Fibroblast of lung (primary cell): ENCODE results near the gene NTRK2. TPM values are rescaled to one million over a fixed set of nuclear protein-coding genes. Genes with fewer than 3 reads are reported as not detected.

Source experiments
- DNase-seq, 2 donors: peaks; one replicate each; pipeline versions ENCODE4 v3.0.0 to v3.0.0-alpha.2; 2010; ENCODE audit warnings: low read depth in 2 of 2
- H2AFZ ChIP-seq: 2 replicates; pipeline ENCODE4 v1.5.1; 2012; ENCODE audit warnings: low read length, control low read depth, inconsistent platforms
- H3K27ac ChIP-seq: 2 replicates; pipeline ENCODE4 v1.5.1; 2011; ENCODE audit warnings: low read length, control low read depth; ENCODE audit not compliant: insufficient read depth
- H3K27me3 ChIP-seq: 2 replicates; pipeline ENCODE4 v1.5.1; 2011; ENCODE audit warnings: mild to moderate bottlenecking, low read length; ENCODE audit not compliant: control insufficient read depth, insufficient read depth
- H3K36me3 ChIP-seq: 2 replicates; pipeline ENCODE4 v1.5.1; 2011; ENCODE audit warnings: low read length; ENCODE audit not compliant: control insufficient read depth, insufficient read depth
- H3K4me1 ChIP-seq: 2 replicates; pipeline ENCODE4 v1.5.1; 2011; ENCODE audit warnings: low read length; ENCODE audit not compliant: control insufficient read depth, insufficient read depth; ENCODE audit errors: extremely low read depth
- H3K4me2 ChIP-seq: 2 replicates; pipeline ENCODE4 v1.5.1; 2011; ENCODE audit warnings: low read length, control low read depth; ENCODE audit not compliant: insufficient read depth; ENCODE audit errors: extremely low read depth
- H3K4me3 ChIP-seq, 4 experiments: fragments of 200-600 bp in 1 of 4; sonication (generic) in 1 of 4; replicated peaks in 1 of 4; 2 replicates each; pipeline ENCODE4 v1.5.1; 2011 to 2016; ENCODE audit warnings: low read length in 4 of 4, low read depth in 3 of 4, mild to moderate bottlenecking in 3 of 4, control low read depth in 2 of 4, inconsistent platforms in 1 of 4, mixed read lengths in 1 of 4; ENCODE audit not compliant: insufficient read depth in 1 of 4; ENCODE audit errors: control extremely low read depth in 1 of 4
- H3K79me2 ChIP-seq: 2 replicates; pipeline ENCODE4 v1.5.1; 2012; ENCODE audit warnings: mild to moderate bottlenecking, low read length, inconsistent platforms; ENCODE audit not compliant: control insufficient read depth, insufficient read depth
- H3K9ac ChIP-seq: 2 replicates; pipeline ENCODE4 v1.5.1; 2011; ENCODE audit warnings: mild to moderate bottlenecking, low read length, control low read depth; ENCODE audit not compliant: insufficient read depth
- H3K9me3 ChIP-seq: 2 replicates; pipeline ENCODE4 v1.5.1; 2012; ENCODE audit warnings: low read depth, low read length; ENCODE audit not compliant: control insufficient read depth, insufficient read depth
- H4K20me1 ChIP-seq: 2 replicates; pipeline ENCODE4 v1.5.1; 2011; ENCODE audit warnings: low read length; ENCODE audit not compliant: control insufficient read depth, insufficient read depth; ENCODE audit errors: extremely low read depth
- EZH2 ChIP-seq: IDR thresholded peaks from 2 replicates; pipeline ENCODE4 v1.5.1; 2012; ENCODE audit warnings: low read length, control low read depth, mild to moderate bottlenecking; ENCODE audit errors: missing control alignments
- polyA plus RNA-seq, 2 donors: library from polyadenylated mRNA; depleted of rRNA in 1 of 2; stranded (reverse) in 1 of 2; unstranded in 1 of 2; fragments of >200 nt; gene quantifications; 2 replicates each; pipeline ENCODE4 v1.2.1, GENCODE V29; 2011 to 2012; ENCODE audit warnings: missing spikeins in 1 of 2
- total RNA-seq: library from RNA; depleted of rRNA; stranded (reverse); fragments of >200 nt; gene quantifications from 2 replicates; pipeline ENCODE4 v1.2.1, GENCODE V29; 2014
- TF ChIP-seq, protein P1 (sequence below), 2 donors: IDR thresholded peaks in 1 of 2; conservative IDR thresholded peaks in 1 of 2; 1 replicate in 1 of 2; 2 replicates in 1 of 2; pipeline ENCODE4 v1.5.1; 2011 to 2012; ENCODE audit warnings: low read length in 2 of 2, control low read depth in 1 of 2, inconsistent platforms in 1 of 2, low read depth in 1 of 2, mild to moderate bottlenecking in 1 of 2

NTRK2 gene
- total and polyA plus RNA-seq, 2 donors (not counting 1 experiment from before 2014, with no cell fraction given) = 0.66 to 1.1 TPM

DNA sequence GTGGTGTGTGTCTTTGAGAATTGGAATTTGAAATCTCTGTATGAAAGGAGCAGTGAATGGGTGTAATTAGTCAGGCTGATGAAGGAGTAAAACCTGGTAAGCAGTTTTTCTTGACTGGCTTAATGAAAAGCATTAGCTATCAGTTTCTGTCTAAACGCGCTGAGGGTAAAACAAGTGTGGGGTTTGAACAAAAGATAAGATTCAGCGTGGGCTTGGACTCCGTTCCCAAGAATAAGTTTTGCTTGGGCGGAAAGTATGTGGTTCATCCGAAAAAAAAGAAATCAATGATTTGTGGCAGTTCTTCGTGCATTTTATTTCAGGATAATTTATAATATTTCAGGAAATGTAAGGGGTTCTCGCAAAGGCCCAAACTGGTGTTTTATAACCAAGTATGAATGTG, 217.3 kb downstream of the NTRK2 start:
- no peak for TF ChIP-seq EZH2
- TF ChIP-seq, protein P1, sequence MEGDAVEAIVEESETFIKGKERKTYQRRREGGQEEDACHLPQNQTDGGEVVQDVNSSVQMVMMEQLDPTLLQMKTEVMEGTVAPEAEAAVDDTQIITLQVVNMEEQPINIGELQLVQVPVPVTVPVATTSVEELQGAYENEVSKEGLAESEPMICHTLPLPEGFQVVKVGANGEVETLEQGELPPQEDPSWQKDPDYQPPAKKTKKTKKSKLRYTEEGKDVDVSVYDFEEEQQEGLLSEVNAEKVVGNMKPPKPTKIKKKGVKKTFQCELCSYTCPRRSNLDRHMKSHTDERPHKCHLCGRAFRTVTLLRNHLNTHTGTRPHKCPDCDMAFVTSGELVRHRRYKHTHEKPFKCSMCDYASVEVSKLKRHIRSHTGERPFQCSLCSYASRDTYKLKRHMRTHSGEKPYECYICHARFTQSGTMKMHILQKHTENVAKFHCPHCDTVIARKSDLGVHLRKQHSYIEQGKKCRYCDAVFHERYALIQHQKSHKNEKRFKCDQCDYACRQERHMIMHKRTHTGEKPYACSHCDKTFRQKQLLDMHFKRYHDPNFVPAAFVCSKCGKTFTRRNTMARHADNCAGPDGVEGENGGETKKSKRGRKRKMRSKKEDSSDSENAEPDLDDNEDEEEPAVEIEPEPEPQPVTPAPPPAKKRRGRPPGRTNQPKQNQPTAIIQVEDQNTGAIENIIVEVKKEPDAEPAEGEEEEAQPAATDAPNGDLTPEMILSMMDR (conservative IDR thresholded peaks at IDR 0.05 in 1 of 2, IDR thresholded peaks at IDR 0.05 in 1 of 2; ENCODE audit: low read depth in 1 of 2, low read length in 2 of 2) = no peak
- Histone ChIP-seq H3K4me1 (no peaks in the 10 kb centered on the region), H4K20me1 (no peaks in the 10 kb centered on the region), H3K4me3 (no peak overlapping the region), H3K36me3 (no peaks in the 10 kb centered on the region), H2AFZ (no peak overlapping the region), H3K27me3 (no peaks in the 10 kb centered on the region), H3K27ac (no peak overlapping the region), H3K79me2 (no peaks in the 10 kb centered on the region), H3K4me2 (no peak overlapping the region), H3K9ac (no peak overlapping the region), H3K9me3 (no peaks in the 10 kb centered on the region)
- no peak for DNase-seq

DNA sequence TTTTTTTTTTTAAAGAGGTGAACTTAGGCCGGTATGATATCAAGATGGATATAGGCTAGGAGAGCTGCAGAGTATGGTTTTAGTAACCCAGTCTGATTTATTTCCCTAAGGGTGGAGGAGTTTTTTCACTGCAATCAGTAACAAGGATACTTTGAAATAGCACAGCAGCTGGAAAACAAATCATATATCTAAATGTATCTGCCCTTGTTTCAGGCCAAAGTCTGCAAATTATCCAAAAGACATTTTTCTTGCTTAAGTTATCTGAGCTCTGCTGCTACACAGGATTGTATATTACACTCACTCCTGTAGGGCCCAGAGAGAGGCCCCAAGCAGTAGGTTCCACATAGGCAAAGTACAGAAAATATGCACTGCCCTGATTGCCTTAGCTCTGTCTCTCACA, 222.4 kb downstream of the NTRK2 start:
- no peaks in the 10 kb centered on the region for H3K27me3 ChIP-seq
- H4K20me1 ChIP-seq = no peaks in the 10 kb centered on the region
- TF ChIP-seq, protein P1 (conservative IDR thresholded peaks at IDR 0.05 in 1 of 2, IDR thresholded peaks at IDR 0.05 in 1 of 2; ENCODE audit: low read depth in 1 of 2, low read length in 2 of 2) = no peak
- TF ChIP-seq EZH2 = no peak
- H3K4me3 ChIP-seq = no peak overlapping the region
- DNase-seq = no peak
- no peaks in the 10 kb centered on the region for H3K4me1 ChIP-seq
- H3K27ac ChIP-seq = no peak overlapping the region
- H2AFZ ChIP-seq = no peak overlapping the region
- H3K79me2 ChIP-seq = no peaks in the 10 kb centered on the region
- H3K36me3 ChIP-seq = no peaks in the 10 kb centered on the region
- no peaks in the 10 kb centered on the region for H3K9me3 ChIP-seq
- H3K9ac ChIP-seq = no peak overlapping the region
- no peak overlapping the region for H3K4me2 ChIP-seq

DNA sequence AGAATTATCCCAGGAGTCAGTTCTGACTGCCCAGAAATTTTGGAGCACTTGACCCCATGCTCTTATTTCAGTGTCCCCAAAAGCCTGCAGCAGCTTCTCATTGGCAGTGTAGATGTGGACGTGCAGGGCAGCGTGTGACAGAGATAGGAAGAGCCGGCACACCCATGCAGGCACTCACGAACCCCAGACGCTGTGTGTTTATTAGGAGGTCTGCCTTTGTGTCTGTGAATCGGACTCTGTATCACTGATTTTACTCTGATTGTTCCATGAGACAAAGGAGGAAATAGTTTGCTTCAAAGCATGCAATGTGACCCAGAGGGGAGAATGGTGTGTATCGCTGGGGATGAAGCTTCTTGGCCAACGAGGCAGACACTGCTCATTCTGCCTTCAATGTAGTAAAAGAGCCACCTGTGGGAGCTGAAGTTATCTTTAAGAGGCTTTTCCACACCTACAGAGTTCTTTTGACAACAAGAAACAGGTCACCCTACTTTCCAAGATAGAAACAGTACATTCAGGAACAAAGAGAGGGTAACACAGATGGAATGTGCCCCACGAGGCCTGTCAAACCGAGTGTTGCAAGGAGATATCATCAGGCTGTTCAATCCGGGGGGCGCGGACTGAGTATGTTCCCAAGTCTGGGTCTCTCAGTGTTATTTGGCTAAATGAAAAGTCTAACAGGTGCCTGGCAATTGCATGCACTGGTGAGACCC, 224.0 kb downstream of the NTRK2 start:
- H3K4me1 ChIP-seq = no peaks in the 10 kb centered on the region
- DNase-seq = no peak
- no peaks in the 10 kb centered on the region for H3K27me3 ChIP-seq
- no peak overlapping the region for H3K4me2 ChIP-seq
- no peak for TF ChIP-seq EZH2
- TF ChIP-seq, protein P1 (conservative IDR thresholded peaks at IDR 0.05 in 1 of 2, IDR thresholded peaks at IDR 0.05 in 1 of 2; ENCODE audit: low read depth in 1 of 2, low read length in 2 of 2) = no peak
- H3K9me3 ChIP-seq = no peaks in the 10 kb centered on the region
- no peaks in the 10 kb centered on the region for H3K79me2 ChIP-seq
- no peak overlapping the region for H2AFZ ChIP-seq
- H4K20me1 ChIP-seq = no peaks in the 10 kb centered on the region
- no peak overlapping the region for H3K4me3 ChIP-seq
- no peak overlapping the region for H3K9ac ChIP-seq
- H3K27ac ChIP-seq = no peak overlapping the region
- no peaks in the 10 kb centered on the region for H3K36me3 ChIP-seq
